Stomach (tissue), 9 donors: Measurements from ENCODE around the gene SCYGR4. TPM values are rescaled to one million over a fixed set of nuclear protein-coding genes. Genes with fewer than 3 reads are reported as not detected.

Source experiments
- DNase-seq, 2 donors: peaks; one replicate each; pipeline versions ENCODE4 v3.0.0 to v3.0.0-alpha.2; 2013 to 2019
- H3K27ac ChIP-seq, 5 donors: fragments of 200-600 bp in 4 of 5; sonication (generic) in 4 of 5; one replicate each; pipeline ENCODE4 v1.5.1; 2013 to 2019; ENCODE audit warnings: mild to moderate bottlenecking in 1 of 5, moderate library complexity in 1 of 5
- H3K27me3 ChIP-seq, 3 donors: fragments of 200-600 bp; sonication (generic); one replicate each; pipeline ENCODE4 v1.5.1; 2017 to 2019; ENCODE audit warnings: mixed run types in 1 of 3
- H3K36me3 ChIP-seq, 4 donors: fragments of 200-600 bp; sonication (generic); 1 replicate in 3 of 4; 2 replicates in 1 of 4; pipeline ENCODE4 v1.5.1; 2016 to 2019
- H3K4me1 ChIP-seq, 4 donors: fragments of 200-600 bp; sonication (generic); one replicate each; pipeline ENCODE4 v1.5.1; 2016 to 2019
- H3K4me3 ChIP-seq, 4 donors: fragments of 200-600 bp; sonication (generic) in 3 of 4; one replicate each; pipeline ENCODE4 v1.5.1; 2016 to 2019; ENCODE audit warnings: mild to moderate bottlenecking in 1 of 4
- H3K9me3 ChIP-seq, 4 donors: fragments of 200-600 bp; sonication (generic); one replicate each; pipeline ENCODE4 v1.5.1; 2016 to 2019
- EP300 ChIP-seq: sonication (generic); formaldehyde crosslinking; IDR thresholded peaks from one replicate; pipeline ENCODE4 v1.6.1; 2017; ENCODE audit warnings: antibody characterized with exemption
- POLR2A ChIP-seq, 4 donors: fragments of 450-650 bp; IDR thresholded peaks; one replicate each; pipeline ENCODE4 v1.6.1; 2016; ENCODE audit warnings: antibody characterized with exemption in 4 of 4, control low read depth in 2 of 4, mild to moderate bottlenecking in 1 of 4, moderate library complexity in 1 of 4
- POLR2AphosphoS5 ChIP-seq, 3 donors: sonication (generic); formaldehyde crosslinking; IDR thresholded peaks; one replicate each; pipeline ENCODE4 v1.6.1; 2016; ENCODE audit warnings: antibody characterized with exemption in 3 of 3
- WGBS, 5 donors: extraction: QIAGEN DNeasy Blood & Tissue Kit in 3 of 5; methylation state at CpG; one replicate each; pipeline versions ENCODE4 v1.1.5 to v1.1.7; 2013 to 2018; 5-methylcytosine and 5-hydroxymethylcytosine counted together
- intact Hi-C: fragments of 100-400 bp; cut with DNase I; formaldehyde crosslinking; loops from one replicate; pipeline ENCODE4 v1.15.1; 2023; ENCODE audit warnings: low total_unique reads
- polyA plus RNA-seq, 3 donors: library from polyadenylated mRNA; stranded (reverse); fragments of 200-250 nt; gene quantifications; one replicate each; pipeline ENCODE4 v1.2.3, GENCODE V29; 2013
- total RNA-seq, 5 donors: library from RNA; depleted of rRNA; stranded (reverse); fragments of >200 nt; gene quantifications; one replicate each; pipeline versions ENCODE4 v1.1.0 to v1.2.3, GENCODE V29; 2014 to 2016
- TF ChIP-seq, protein P1 (sequence below), 7 experiments: fragments of 450-650 bp in 4 of 7; fragments of 200-600 bp in 3 of 7; sonication (generic) in 3 of 7; IDR thresholded peaks; one replicate each; pipeline ENCODE4 v1.5.1; 2016 to 2019; ENCODE audit warnings: antibody characterized with exemption in 7 of 7, control low read depth in 2 of 7, mild to moderate bottlenecking in 1 of 7
- donor health status: healthy with polysubstance abuse.
- donor health status: Bipolar disorder and iron deficiency.
- donor health status: healthy.

SCYGR4 gene
- total and polyA plus RNA-seq, 8 donors = not detected

DNA sequence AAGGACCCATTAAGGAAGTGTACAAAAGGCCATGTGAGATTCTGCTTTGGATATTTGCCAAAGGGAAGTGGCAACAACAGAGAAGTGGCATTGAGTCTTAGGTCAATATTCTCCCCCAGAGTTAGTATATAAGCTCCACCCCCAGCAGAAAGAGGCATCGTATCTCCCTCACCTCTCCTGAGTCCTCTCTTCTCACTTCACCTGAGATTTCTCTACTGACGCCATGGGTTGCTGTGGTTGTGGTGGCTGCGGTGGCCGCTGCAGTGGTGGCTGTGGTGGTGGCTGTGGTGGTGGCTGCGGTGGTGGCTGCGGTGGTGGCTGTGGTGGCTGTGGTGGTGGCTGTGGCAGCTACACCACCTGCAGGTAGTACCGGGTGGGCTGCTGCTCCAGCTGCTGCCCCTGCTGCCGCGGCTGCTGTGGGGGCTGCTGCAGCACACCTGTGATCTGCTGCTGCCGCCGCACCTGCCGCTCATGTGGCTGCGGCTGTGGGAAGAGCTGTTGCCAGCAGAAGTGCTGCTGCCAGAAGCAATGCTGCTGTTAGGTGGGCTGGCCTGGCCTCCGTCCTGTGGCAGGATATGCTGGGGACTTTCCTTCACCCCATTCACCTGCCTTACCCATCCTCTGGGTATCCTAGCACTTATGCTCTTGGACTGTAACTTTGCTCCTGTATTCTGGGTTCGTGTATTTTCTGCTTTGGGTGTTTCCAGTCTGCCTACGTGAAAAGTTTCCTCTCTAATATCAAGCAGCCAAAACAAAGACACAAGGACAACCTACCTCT is 8.5 kb upstream of the SCYGR4 start:
- TF ChIP-seq POLR2A (IDR thresholded peaks at IDR 0.05) = no peak
- TF ChIP-seq EP300 = no peak
- TF ChIP-seq, protein P1, sequence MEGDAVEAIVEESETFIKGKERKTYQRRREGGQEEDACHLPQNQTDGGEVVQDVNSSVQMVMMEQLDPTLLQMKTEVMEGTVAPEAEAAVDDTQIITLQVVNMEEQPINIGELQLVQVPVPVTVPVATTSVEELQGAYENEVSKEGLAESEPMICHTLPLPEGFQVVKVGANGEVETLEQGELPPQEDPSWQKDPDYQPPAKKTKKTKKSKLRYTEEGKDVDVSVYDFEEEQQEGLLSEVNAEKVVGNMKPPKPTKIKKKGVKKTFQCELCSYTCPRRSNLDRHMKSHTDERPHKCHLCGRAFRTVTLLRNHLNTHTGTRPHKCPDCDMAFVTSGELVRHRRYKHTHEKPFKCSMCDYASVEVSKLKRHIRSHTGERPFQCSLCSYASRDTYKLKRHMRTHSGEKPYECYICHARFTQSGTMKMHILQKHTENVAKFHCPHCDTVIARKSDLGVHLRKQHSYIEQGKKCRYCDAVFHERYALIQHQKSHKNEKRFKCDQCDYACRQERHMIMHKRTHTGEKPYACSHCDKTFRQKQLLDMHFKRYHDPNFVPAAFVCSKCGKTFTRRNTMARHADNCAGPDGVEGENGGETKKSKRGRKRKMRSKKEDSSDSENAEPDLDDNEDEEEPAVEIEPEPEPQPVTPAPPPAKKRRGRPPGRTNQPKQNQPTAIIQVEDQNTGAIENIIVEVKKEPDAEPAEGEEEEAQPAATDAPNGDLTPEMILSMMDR (IDR thresholded peaks at IDR 0.05) = no peak
- TF ChIP-seq POLR2AphosphoS5 (IDR thresholded peaks at IDR 0.05) = no peak
- Histone ChIP-seq H3K4me1 (no peaks in the 10 kb centered on the region), H3K4me3 (no peak overlapping the region), H3K36me3 (no peaks in the 10 kb centered on the region), H3K9me3 (no peaks in the 10 kb centered on the region), H3K27ac (no peak overlapping the region), H3K27me3 (peaks cover 0 to 5% (median 0%) of the 10 kb centered on the region in 3 donors)
- intact Hi-C loops = no loop called here
- peak in 1 of 2 donors; percentile 53 for DNase-seq
- 63 to 77% (median 69%) methylated on average over 13 to 16 of the region's 16 CpGs for WGBS, 5 donors

DNA sequence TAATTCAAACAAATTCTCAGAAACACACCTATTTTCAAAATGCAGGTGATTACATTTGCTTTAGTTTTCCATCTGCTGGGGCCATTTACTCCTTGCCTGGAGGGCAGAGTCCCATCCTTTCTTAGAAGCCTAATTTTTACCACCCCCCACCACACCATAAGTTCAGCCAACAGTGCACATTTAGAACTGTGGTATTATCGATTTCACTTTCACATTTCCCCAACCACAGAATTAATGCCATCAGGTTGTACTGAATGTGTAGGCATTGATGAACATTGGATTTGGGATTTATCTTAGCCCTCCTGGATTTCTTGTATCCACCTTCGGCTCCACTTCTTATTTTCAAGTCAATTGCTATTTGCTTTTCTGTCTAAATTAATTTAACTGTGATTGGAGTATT is 7.2 kb upstream of the SCYGR4 start:
- H3K9me3 ChIP-seq = no peaks in the 10 kb centered on the region
- H3K27ac ChIP-seq = no peak overlapping the region
- no peak for DNase-seq
- H3K36me3 ChIP-seq = no peaks in the 10 kb centered on the region
- WGBS, 5 donors = 68 to 84% (median 78%) methylated on average over 2 of the region's 2 CpGs
- no peaks in the 10 kb centered on the region for H3K4me1 ChIP-seq
- no peak overlapping the region for H3K4me3 ChIP-seq
- peaks cover 0 to 9% (median 0%) of the 10 kb centered on the region in 3 donors for H3K27me3 ChIP-seq
- intact Hi-C loops = no loop called here
- no peak for TF ChIP-seq POLR2A (IDR thresholded peaks at IDR 0.05)
- TF ChIP-seq POLR2AphosphoS5 (IDR thresholded peaks at IDR 0.05) = no peak
- TF ChIP-seq EP300 = no peak

DNA sequence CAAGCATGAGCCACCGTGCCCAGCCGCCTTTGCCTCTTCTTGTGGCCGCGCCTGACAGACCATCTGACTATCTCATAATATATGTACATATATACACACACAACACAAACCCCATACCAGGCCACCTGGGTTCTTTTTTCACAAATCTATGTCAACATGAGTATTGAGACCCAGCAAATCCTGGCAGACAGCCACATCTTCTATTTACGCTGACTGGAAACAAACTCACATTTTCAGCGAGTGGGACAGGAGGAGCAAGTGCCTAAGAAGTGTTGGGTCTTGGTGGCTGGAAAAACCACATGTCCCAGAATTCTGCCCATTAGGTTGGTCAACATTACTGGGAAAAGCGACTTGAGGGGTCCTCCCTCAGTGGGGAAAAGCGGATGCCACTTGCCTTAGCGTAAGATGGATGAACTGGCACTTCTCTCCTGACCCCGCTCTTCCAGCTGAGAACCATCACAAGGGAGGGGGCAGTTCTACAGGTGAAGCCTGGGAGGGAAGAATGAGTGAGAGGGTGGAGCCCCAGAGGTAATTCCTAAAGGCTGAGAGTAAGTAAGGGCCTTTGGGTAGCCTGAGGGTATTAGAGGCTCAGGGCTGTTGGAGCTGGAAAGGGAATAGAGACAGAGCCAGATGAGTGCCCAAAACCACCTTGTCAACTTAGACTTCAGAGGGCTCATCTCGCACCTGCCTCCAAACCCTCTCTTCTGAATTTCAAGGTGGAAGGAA is 4.6 kb upstream of the SCYGR4 start:
- no peak overlapping the region for H3K4me3 ChIP-seq
- H3K27me3 ChIP-seq = peaks cover 0 to 22% (median 0%) of the 10 kb centered on the region in 3 donors
- DNase-seq = peak in 1 of 2 donors; percentile 36
- H3K9me3 ChIP-seq = no peaks in the 10 kb centered on the region
- no peak overlapping the region for H3K27ac ChIP-seq
- H3K36me3 ChIP-seq = no peaks in the 10 kb centered on the region
- H3K4me1 ChIP-seq = no peaks in the 10 kb centered on the region
- no peak for TF ChIP-seq POLR2A (IDR thresholded peaks at IDR 0.05)
- TF ChIP-seq EP300 = no peak
- TF ChIP-seq POLR2AphosphoS5 (IDR thresholded peaks at IDR 0.05) = no peak
- TF ChIP-seq, protein P1 (IDR thresholded peaks at IDR 0.05) = no peak
- intact Hi-C loops = no loop called here
- WGBS, 5 donors = 50 to 69% (median 62%) methylated on average over 11 of the region's 11 CpGs

DNA sequence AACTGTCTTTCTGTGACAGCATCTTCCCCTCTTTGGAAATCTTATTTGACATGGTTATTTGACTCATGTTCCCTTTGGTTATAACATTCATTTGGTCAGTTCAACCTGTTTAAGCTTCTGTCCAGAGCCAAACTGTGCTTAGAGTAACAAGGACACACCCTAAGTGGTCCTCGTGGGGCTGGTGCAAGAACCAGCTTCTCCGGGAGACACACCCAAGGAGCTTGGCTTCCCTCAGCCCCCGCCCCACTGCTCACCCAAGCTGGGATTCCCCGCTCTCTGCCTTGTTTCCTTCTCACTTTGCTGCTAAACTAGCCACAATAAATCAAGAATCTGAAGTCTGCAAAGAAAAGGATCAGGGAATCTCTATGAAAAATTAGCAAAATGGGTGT is 4.0 kb upstream of the SCYGR4 start:
- intact Hi-C loops = no loop called here
- TF ChIP-seq, protein P1 (IDR thresholded peaks at IDR 0.05) = no peak
- TF ChIP-seq POLR2A (IDR thresholded peaks at IDR 0.05) (no peak), EP300 (no peak), POLR2AphosphoS5 (IDR thresholded peaks at IDR 0.05) (no peak)
- DNase-seq = no peak
- no peaks in the 10 kb centered on the region for H3K9me3 ChIP-seq
- H3K4me1 ChIP-seq = no peaks in the 10 kb centered on the region
- H3K36me3 ChIP-seq = no peaks in the 10 kb centered on the region
- peaks cover 0 to 24% (median 0%) of the 10 kb centered on the region in 3 donors for H3K27me3 ChIP-seq
- no peak overlapping the region for H3K4me3 ChIP-seq
- WGBS, 5 donors = 44 to 69% (median 60%) methylated on average over 4 of the region's 4 CpGs
- H3K27ac ChIP-seq = no peak overlapping the region
